GM20000 (cell line): Measurements from ENCODE around the gene OPTC.

ENCODE experiments used
- DNase-seq: peaks from one replicate; pipeline ENCODE4 v3.0.0; 2012; ENCODE audit warnings: low spot score
- CTCF ChIP-seq: IDR thresholded peaks from 2 replicates; pipeline ENCODE4 v1.5.1; 2012; ENCODE audit warnings: mild to moderate bottlenecking, control low read depth; ENCODE audit errors: extremely low read depth, missing control alignments

OPTC gene

GRCh38 chr1:203473781-203474305 is 20.1 kb upstream of the OPTC start:
- TF ChIP-seq CTCF, result no peak
- no peak for DNase-seq

GRCh38 chr1:203475012-203475981 is 18.7 kb upstream of the OPTC start, which contains the start of gene PRELP:
PRELP (plus strand) TSS chr1:203475806; CDS start chr1:203483185, 7,379 bp downstream.
- no peak for TF ChIP-seq CTCF
- no peak for DNase-seq

GRCh38 chr1:203476216-203476814 is 17.6 kb upstream of the OPTC start:
- no peak for TF ChIP-seq CTCF
- no peak for DNase-seq

GRCh38 chr1:203477748-203478147 is 16.2 kb upstream of the OPTC start:
- peak; percentile 54 for DNase-seq
- TF ChIP-seq CTCF, result no peak

GRCh38 chr1:203478231-203478630 is 15.7 kb upstream of the OPTC start:
- DNase-seq, result no peak
- TF ChIP-seq CTCF, result no peak

GRCh38 chr1:203478986-203479385 is 15.0 kb upstream of the OPTC start:
- DNase-seq, result no peak
- TF ChIP-seq CTCF, result no peak

GRCh38 chr1:203479646-203480045 is 14.3 kb upstream of the OPTC start:
- DNase-seq, result no peak
- no peak for TF ChIP-seq CTCF
